Measurements from ENCODE around the gene ALKBH1.

GRCh38 chr14:77738559-77739250 lies 30.9 kb upstream of the ALKBH1 start:
- no peak for TF ChIP-seq POLR2A (IDR thresholded peaks at IDR 0.05)
- no peak for TF ChIP-seq POLR2AphosphoS5 (IDR thresholded peaks at IDR 0.05)
